ENCODE results near the gene ZBTB37. TPM values are rescaled to one million over a fixed set of nuclear protein-coding genes. Genes with fewer than 3 reads are reported as not detected.

Gene ZBTB37
- total and polyA plus RNA-seq, 12 donors, result 0.91 to 20.4 (median 9.5) TPM

- intact Hi-C loops (cut with DNase I), result no loop called here
- no peaks in the 10 kb centered on the region for H3K9me3 ChIP-seq (replicated peaks in 1 of 3)
- H3K4me1 ChIP-seq (replicated peaks in 1 of 2), result no peaks in the 10 kb centered on the region
- no peak for TF ChIP-seq CTCF (IDR thresholded peaks at IDR 0.05)
- WGBS, 4 donors, result 80 to 89% (median 86%) methylated on average over 4 of the region's 4 CpGs
- no peak overlapping the region for H3K27ac ChIP-seq
- H3K36me3 ChIP-seq (replicated peaks in 1 of 2), result peaks cover 0 to 14% of the 10 kb centered on the region in 2 donors
- no peak for DNase-seq
- no peak overlapping the region for H3K4me3 ChIP-seq
- H3K27me3 ChIP-seq, result no peaks in the 10 kb centered on the region
Measured at GRCh38 chr1:173886746-173887611, 18.8 kb downstream of the ZBTB37 start.

- Histone ChIP-seq H3K9me3 (replicated peaks in 1 of 3) (no peaks in the 10 kb centered on the region), H3K4me3 (no peak overlapping the region), H3K36me3 (replicated peaks in 1 of 2) (peaks cover 0 to 14% of the 10 kb centered on the region in 2 donors), H3K27me3 (no peaks in the 10 kb centered on the region), H3K4me1 (replicated peaks in 1 of 2) (no peaks in the 10 kb centered on the region), H3K27ac (no peak overlapping the region)
- no peak for TF ChIP-seq POLR2A (IDR thresholded peaks at IDR 0.05)
- no peak for TF ChIP-seq CTCF (IDR thresholded peaks at IDR 0.05)
- WGBS, 4 donors, result 94 to 99% (median 97%) methylated on average over 2 of the region's 2 CpGs
- DNase-seq, result no peak
- intact Hi-C loops (cut with DNase I), result no loop called here
Measured at GRCh38 chr1:173887627-173888026, 19.4 kb downstream of the ZBTB37 start.

GRCh38 chr1:173888749-173889148 is 20.6 kb downstream of the ZBTB37 start:
- intact Hi-C loops (cut with DNase I), result no loop called here
- H3K4me1 ChIP-seq (replicated peaks in 1 of 2), result no peaks in the 10 kb centered on the region
- H3K4me3 ChIP-seq, result no peak overlapping the region
- TF ChIP-seq POLR2A (IDR thresholded peaks at IDR 0.05) (no peak), CTCF (IDR thresholded peaks at IDR 0.05) (no peak)
- H3K27me3 ChIP-seq, result no peaks in the 10 kb centered on the region
- peaks cover 0 to 14% of the 10 kb centered on the region in 2 donors for H3K36me3 ChIP-seq (replicated peaks in 1 of 2)
- no peak overlapping the region for H3K27ac ChIP-seq
- no peak for DNase-seq
- no peaks in the 10 kb centered on the region for H3K9me3 ChIP-seq (replicated peaks in 1 of 3)

- Histone ChIP-seq H3K27ac (no peak overlapping the region), H3K4me1 (replicated peaks in 1 of 2) (no peaks in the 10 kb centered on the region), H3K36me3 (replicated peaks in 1 of 2) (peaks cover 0 to 14% of the 10 kb centered on the region in 2 donors), H3K4me3 (no peak overlapping the region), H3K9me3 (replicated peaks in 1 of 3) (no peaks in the 10 kb centered on the region), H3K27me3 (no peaks in the 10 kb centered on the region)
- TF ChIP-seq POLR2A (IDR thresholded peaks at IDR 0.05) (no peak), CTCF (IDR thresholded peaks at IDR 0.05) (no peak)
- DNase-seq, result no peak
- intact Hi-C loops (cut with DNase I), result no loop called here
- 93 to 100% (median 99%) methylated on average over 2 of the region's 2 CpGs for WGBS, 4 donors
Measured at GRCh38 chr1:173889885-173890284, 21.7 kb downstream of the ZBTB37 start.

Data from adrenal gland (tissue), 12 donors.